HCT116 (cell line): ENCODE measurements around the gene SDK1.

ENCODE experiments used
- CBX3 ChIP-seq: IDR thresholded peaks from 2 replicates; pipeline ENCODE4 v1.6.1; 2012; ENCODE audit warnings: low read depth
- EZH2 ChIP-seq: fragments of 200-600 bp; sonication (generic); IDR thresholded peaks from 2 replicates; pipeline ENCODE4 v1.6.1; 2017; ENCODE audit warnings: antibody characterized with exemption, mixed run types
- EZH2phosphoT487 ChIP-seq: fragments of 200-600 bp; IDR thresholded peaks from 2 replicates; pipeline ENCODE4 v1.6.1; 2018; ENCODE audit warnings: antibody characterized with exemption, borderline replicate concordance
- POLR2A ChIP-seq: IDR thresholded peaks from 2 replicates; pipeline ENCODE4 v1.7.0; 2011; ENCODE audit warnings: borderline replicate concordance; ENCODE audit not compliant: insufficient read depth, insufficient read length; ENCODE audit errors: extremely low read depth
- POLR2AphosphoS5 ChIP-seq: IDR thresholded peaks from 2 replicates; pipeline ENCODE4 v1.6.1; 2011; ENCODE audit warnings: mild to moderate bottlenecking, low read depth, low read length, moderate library complexity
- RAD21 ChIP-seq: IDR thresholded peaks from 2 replicates; pipeline ENCODE4 v1.6.1; 2012; ENCODE audit warnings: low read depth, mild to moderate bottlenecking
- SRF ChIP-seq: IDR thresholded peaks from 2 replicates; pipeline ENCODE4 v1.6.1; 2012; ENCODE audit warnings: low read depth
- TCF7L2 ChIP-seq: IDR thresholded peaks from 2 replicates; pipeline ENCODE4 v1.7.0; 2011; ENCODE audit warnings: borderline replicate concordance, inconsistent platforms; ENCODE audit not compliant: insufficient read depth, insufficient read length; ENCODE audit errors: extremely low read depth
- ZFX ChIP-seq: fragments of 450-650 bp; IDR thresholded peaks from 2 replicates; pipeline ENCODE4 v1.6.1; 2017
- TF ChIP-seq, protein P1 (sequence below), 3 experiments: fragments of 200-600 bp in 1 of 3; sonication (generic) in 1 of 3; IDR thresholded peaks in 2 of 3; conservative IDR thresholded peaks in 1 of 3; 2 replicates each; pipeline ENCODE4 v1.5.1; 2012 to 2017; ENCODE audit warnings: low read depth in 2 of 3, low read length in 2 of 3, antibody characterized with exemption in 1 of 3, borderline replicate concordance in 1 of 3, control low read depth in 1 of 3, mild to moderate bottlenecking in 1 of 3, mixed read lengths in 1 of 3, mixed run types in 1 of 3, moderate library complexity in 1 of 3; ENCODE audit not compliant: insufficient read depth in 1 of 3
- TF ChIP-seq, protein P2 (sequence below): IDR thresholded peaks from 2 replicates; pipeline ENCODE4 v1.6.1; 2012; ENCODE audit warnings: low read depth
- TF ChIP-seq, protein P3 (sequence below): IDR thresholded peaks from 2 replicates; pipeline ENCODE4 v1.6.1; 2011; ENCODE audit warnings: mild to moderate bottlenecking, low read length, moderate library complexity; ENCODE audit not compliant: insufficient replicate concordance; ENCODE audit errors: extremely low read depth

DNA sequence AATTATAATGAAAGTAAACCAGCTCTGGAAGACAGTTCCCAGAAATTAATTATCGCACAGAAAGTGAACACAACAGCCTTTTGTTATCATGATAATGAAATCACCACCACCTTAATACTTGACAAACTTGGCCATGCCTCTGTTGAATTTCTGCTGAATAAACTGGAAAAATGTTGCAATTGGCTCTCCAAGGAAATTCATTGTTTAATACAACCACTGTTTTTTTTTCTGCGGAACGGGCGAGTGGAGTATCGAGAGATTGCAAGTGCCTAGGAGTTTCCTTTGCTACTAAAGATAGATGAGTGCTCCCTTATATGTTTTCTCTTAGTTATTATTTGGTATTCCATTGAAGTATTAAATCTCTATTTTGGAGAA, 657.0 kb downstream of the SDK1 start:
- no peak for TF ChIP-seq EZH2
- TF ChIP-seq, protein P1, sequence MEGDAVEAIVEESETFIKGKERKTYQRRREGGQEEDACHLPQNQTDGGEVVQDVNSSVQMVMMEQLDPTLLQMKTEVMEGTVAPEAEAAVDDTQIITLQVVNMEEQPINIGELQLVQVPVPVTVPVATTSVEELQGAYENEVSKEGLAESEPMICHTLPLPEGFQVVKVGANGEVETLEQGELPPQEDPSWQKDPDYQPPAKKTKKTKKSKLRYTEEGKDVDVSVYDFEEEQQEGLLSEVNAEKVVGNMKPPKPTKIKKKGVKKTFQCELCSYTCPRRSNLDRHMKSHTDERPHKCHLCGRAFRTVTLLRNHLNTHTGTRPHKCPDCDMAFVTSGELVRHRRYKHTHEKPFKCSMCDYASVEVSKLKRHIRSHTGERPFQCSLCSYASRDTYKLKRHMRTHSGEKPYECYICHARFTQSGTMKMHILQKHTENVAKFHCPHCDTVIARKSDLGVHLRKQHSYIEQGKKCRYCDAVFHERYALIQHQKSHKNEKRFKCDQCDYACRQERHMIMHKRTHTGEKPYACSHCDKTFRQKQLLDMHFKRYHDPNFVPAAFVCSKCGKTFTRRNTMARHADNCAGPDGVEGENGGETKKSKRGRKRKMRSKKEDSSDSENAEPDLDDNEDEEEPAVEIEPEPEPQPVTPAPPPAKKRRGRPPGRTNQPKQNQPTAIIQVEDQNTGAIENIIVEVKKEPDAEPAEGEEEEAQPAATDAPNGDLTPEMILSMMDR (IDR thresholded peaks at IDR 0.05 in 2 of 3, conservative IDR thresholded peaks at IDR 0.05 in 1 of 3; ENCODE audit: borderline replicate concordance in 1 of 3, insufficient read depth in 1 of 3, low read depth in 2 of 3, low read length in 2 of 3) = no peak
- no peak for TF ChIP-seq SRF
- no peak for TF ChIP-seq POLR2AphosphoS5
- no peak for TF ChIP-seq POLR2A
- no peak for TF ChIP-seq CBX3
- no peak for TF ChIP-seq TCF7L2
- TF ChIP-seq, protein P2, sequence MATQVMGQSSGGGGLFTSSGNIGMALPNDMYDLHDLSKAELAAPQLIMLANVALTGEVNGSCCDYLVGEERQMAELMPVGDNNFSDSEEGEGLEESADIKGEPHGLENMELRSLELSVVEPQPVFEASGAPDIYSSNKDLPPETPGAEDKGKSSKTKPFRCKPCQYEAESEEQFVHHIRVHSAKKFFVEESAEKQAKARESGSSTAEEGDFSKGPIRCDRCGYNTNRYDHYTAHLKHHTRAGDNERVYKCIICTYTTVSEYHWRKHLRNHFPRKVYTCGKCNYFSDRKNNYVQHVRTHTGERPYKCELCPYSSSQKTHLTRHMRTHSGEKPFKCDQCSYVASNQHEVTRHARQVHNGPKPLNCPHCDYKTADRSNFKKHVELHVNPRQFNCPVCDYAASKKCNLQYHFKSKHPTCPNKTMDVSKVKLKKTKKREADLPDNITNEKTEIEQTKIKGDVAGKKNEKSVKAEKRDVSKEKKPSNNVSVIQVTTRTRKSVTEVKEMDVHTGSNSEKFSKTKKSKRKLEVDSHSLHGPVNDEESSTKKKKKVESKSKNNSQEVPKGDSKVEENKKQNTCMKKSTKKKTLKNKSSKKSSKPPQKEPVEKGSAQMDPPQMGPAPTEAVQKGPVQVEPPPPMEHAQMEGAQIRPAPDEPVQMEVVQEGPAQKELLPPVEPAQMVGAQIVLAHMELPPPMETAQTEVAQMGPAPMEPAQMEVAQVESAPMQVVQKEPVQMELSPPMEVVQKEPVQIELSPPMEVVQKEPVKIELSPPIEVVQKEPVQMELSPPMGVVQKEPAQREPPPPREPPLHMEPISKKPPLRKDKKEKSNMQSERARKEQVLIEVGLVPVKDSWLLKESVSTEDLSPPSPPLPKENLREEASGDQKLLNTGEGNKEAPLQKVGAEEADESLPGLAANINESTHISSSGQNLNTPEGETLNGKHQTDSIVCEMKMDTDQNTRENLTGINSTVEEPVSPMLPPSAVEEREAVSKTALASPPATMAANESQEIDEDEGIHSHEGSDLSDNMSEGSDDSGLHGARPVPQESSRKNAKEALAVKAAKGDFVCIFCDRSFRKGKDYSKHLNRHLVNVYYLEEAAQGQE = no peak
- TF ChIP-seq RAD21 = no peak
- TF ChIP-seq, protein P3, sequence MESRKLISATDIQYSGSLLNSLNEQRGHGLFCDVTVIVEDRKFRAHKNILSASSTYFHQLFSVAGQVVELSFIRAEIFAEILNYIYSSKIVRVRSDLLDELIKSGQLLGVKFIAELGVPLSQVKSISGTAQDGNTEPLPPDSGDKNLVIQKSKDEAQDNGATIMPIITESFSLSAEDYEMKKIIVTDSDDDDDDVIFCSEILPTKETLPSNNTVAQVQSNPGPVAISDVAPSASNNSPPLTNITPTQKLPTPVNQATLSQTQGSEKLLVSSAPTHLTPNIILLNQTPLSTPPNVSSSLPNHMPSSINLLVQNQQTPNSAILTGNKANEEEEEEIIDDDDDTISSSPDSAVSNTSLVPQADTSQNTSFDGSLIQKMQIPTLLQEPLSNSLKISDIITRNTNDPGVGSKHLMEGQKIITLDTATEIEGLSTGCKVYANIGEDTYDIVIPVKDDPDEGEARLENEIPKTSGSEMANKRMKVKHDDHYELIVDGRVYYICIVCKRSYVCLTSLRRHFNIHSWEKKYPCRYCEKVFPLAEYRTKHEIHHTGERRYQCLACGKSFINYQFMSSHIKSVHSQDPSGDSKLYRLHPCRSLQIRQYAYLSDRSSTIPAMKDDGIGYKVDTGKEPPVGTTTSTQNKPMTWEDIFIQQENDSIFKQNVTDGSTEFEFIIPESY = no peak
- TF ChIP-seq ZFX = no peak
- TF ChIP-seq EZH2phosphoT487 = no peak
